Measurements from ENCODE around the gene KCTD1. TPM values are rescaled to one million over a fixed set of nuclear protein-coding genes. Genes with fewer than 3 reads are reported as not detected.

Gene KCTD1
- total RNA-seq, 4 donors from 2014 or later: 25.3 to 62.0 (median 51.3) TPM

DNA sequence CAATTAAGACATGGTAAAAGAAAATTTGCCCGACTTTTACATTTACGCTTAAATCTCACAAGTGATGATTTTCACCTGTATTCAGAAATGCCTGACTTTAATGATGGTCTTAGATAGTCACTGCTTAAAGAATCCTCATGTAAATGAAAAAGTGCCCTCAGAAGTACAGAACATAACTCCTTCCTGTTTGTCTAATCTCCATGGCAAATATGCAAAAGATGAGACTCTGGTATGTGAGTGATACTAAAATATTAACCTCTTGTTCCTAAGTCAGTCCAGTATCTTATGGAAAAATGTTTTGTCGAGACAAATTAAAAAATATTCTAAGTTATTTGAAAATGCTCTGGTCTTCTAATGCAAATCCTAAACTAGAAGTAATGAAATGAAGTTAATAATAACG lies 29.2 kb downstream of the KCTD1 start:
- TF ChIP-seq, protein P1, sequence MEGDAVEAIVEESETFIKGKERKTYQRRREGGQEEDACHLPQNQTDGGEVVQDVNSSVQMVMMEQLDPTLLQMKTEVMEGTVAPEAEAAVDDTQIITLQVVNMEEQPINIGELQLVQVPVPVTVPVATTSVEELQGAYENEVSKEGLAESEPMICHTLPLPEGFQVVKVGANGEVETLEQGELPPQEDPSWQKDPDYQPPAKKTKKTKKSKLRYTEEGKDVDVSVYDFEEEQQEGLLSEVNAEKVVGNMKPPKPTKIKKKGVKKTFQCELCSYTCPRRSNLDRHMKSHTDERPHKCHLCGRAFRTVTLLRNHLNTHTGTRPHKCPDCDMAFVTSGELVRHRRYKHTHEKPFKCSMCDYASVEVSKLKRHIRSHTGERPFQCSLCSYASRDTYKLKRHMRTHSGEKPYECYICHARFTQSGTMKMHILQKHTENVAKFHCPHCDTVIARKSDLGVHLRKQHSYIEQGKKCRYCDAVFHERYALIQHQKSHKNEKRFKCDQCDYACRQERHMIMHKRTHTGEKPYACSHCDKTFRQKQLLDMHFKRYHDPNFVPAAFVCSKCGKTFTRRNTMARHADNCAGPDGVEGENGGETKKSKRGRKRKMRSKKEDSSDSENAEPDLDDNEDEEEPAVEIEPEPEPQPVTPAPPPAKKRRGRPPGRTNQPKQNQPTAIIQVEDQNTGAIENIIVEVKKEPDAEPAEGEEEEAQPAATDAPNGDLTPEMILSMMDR (IDR thresholded peaks at IDR 0.05): no peak
- TF ChIP-seq POLR2A (IDR thresholded peaks at IDR 0.05): no peak
- intact Hi-C loops (cut with DNase I; ENCODE audit: low total_unique reads): no loop called here
- H3K4me3 ChIP-seq (ENCODE audit: low read depth, poor library complexity, severe bottlenecking): no peak overlapping the region
- 92 to 95% methylated on average over 4 of the region's 4 CpGs for WGBS, 2 donors
- DNase-seq (ENCODE audit: low spot score in 2 of 2): no peak

DNA sequence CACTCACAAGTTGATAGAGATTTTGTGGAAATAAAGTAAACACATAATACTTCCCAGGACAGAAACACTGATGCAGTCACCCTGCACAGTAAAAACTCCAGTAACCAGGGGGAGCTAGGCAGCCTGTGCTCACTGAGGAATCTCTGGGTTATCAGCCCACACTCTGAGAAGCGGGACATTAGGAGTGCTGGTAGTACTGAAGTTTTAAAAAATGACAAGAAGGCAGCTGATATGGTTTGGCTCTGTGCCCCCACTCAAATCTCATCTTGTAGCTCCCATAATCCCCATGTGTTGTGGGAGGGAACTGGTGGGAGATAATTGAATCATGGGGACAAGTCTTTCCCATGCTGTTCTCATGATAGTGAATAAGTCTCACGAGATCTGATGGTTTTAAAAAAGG lies 31.4 kb downstream of the KCTD1 start:
- H3K4me3 ChIP-seq (ENCODE audit: low read depth, poor library complexity, severe bottlenecking): no peak overlapping the region
- DNase-seq (ENCODE audit: low spot score in 2 of 2): no peak
- WGBS, 2 donors: 88 to 95% methylated on average over 2 of the region's 2 CpGs
- no peak for TF ChIP-seq POLR2A (IDR thresholded peaks at IDR 0.05)
- TF ChIP-seq, protein P1 (IDR thresholded peaks at IDR 0.05): no peak
- intact Hi-C loops (cut with DNase I; ENCODE audit: low total_unique reads): no loop called here

DNA sequence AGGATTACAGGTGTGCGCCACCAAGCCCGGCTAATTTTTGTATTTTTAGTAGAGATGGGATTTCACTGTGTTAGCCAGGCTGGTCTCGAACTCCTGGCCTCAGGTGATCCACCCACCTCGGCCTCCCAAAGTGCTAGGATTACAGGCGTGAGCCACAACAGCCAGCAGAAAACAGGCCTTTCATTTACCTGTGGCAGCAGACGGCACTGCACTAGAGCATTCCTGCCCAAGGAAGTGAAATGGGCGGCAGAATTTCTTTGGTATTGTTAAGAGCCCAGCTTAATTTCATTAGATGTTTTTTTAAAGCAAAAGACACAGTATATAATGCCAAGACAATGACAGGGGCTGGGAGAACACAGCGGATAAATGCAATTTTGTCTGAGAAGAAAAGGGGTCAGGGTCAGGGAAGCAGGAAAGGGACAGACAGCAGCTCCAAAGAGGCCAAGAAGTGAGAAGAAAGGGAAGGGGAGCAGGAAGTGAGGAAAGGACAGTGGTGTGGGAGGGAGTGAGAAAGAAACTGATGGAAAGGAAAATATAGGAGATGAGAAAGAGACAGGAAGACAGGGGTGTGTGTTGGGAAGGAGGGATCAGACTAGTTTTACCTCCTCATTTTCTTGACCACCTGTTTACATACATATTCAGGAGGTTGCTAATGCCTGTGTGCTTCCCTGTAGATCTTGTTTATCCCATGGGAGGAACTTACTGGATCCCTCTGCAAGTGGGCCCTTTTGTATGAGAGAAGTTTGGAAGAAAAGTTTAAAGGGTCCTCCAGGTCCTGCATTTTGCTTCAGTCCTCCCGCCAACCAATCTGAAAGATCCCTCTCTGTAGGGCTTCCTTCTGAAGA lies 32.5 kb downstream of the KCTD1 start:
- H3K4me3 ChIP-seq (ENCODE audit: low read depth, poor library complexity, severe bottlenecking): no peak overlapping the region
- intact Hi-C loops (cut with DNase I; ENCODE audit: low total_unique reads): no loop called here
- no peak for TF ChIP-seq POLR2A (IDR thresholded peaks at IDR 0.05)
- TF ChIP-seq, protein P1 (IDR thresholded peaks at IDR 0.05): no peak
- WGBS, 2 donors: 95 to 96% methylated on average over 9 of the region's 9 CpGs
- DNase-seq (ENCODE audit: low spot score in 2 of 2): no peak

DNA sequence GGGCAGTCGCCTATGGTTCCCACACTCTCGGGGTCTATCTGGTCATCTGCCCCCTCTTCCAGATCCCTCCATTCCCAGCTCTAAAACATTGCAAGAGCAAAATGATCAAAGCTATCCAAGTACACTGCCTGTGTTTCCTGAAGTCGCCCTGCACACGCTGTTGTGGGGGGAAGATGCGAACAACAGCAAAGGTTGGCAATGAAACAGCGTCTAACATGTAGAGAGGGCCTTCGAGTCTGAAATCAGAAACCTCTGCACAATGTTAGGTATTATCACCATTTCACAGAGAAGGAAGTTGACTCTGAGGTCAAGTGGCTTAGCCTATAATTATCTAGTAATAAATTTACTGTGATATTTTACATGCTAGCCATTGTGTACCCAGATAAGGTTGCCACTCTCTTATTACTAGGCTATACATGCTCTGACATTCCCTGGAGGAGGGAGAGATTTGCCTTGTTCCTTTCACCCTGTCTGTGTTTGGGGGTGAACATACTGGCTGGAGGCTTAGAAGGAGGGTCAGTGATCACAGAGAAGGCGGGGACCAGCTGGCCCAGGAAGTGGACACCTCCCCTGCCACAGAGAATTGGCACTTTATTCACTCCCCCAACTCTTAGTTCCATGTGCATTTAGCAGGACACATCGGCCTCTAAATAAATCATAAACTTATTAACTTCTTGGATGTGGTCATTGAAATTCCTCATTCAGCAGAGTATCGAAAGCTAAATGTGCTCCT lies 36.8 kb downstream of the KCTD1 start:
- 72 to 78% methylated on average over 10 of the region's 10 CpGs for WGBS, 2 donors
- no peak for DNase-seq (ENCODE audit: low spot score in 2 of 2)
- intact Hi-C loops (cut with DNase I; ENCODE audit: low total_unique reads): loop anchor here (5.0 kb wide), 1 partner anchor 339 kb away; no protein-coding TSS in a partner anchor
- no peak for TF ChIP-seq POLR2A (IDR thresholded peaks at IDR 0.05)
- TF ChIP-seq, protein P1 (IDR thresholded peaks at IDR 0.05): no peak
- no peak overlapping the region for H3K4me3 ChIP-seq (ENCODE audit: low read depth, poor library complexity, severe bottlenecking)

DNA sequence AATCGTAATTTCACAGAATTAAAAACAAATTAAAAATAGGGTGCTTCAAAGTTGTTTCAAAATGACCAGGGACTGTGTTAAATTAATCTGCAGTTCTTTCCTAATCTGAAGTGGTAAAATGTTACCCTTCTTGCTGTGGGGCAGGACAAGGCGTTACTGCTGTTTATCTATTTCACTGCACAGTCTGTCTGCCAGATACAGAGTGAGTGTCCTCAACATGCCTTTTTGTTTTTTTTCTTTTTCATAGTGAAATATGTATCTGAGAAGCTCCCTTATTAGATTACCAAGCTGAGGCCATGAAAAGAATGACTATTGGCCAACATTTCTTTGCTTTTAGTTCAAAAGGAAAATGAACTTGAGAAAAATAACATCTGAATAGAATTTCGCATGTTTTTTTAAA lies 38.0 kb downstream of the KCTD1 start:
- no peak for DNase-seq (ENCODE audit: low spot score in 2 of 2)
- intact Hi-C loops (cut with DNase I; ENCODE audit: low total_unique reads): loop anchor here (5.0 kb wide), 1 partner anchor 338 kb away; no protein-coding TSS in a partner anchor
- H3K4me3 ChIP-seq (ENCODE audit: low read depth, poor library complexity, severe bottlenecking): no peak overlapping the region
- no peak for TF ChIP-seq POLR2A (IDR thresholded peaks at IDR 0.05)
- TF ChIP-seq, protein P1 (IDR thresholded peaks at IDR 0.05): no peak
- WGBS, 2 donors: 64% methylated on average over 3 of the region's 3 CpGs

All from lower leg skin (tissue), 4 donors.